Measurements from ENCODE around the gene IFNLR1.

The IFNLR1 gene

DNA sequence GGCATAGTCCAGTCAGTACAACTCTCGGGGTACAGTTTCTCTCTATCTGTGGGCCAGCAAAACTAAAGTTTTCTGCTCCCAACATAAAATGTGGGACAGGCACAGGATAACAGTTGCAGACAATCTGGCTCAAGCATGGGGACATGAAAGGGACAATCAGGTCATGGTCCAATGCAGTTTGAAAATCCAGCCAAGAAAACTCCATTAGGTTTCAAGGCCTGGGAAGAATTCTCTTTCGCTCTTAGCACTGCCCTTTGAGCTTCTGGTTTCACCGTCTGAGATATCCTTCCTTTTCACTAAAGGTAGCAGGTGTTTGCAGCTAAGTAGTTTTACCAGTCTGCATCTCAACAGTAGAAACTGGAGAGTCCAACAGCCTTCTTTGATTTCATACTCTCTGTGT lies 23.1 kb downstream of the IFNLR1 start:
- no peak for DNase-seq (ENCODE audit: low read depth in 2 of 2)
- no peak overlapping the region for H3K4me3 ChIP-seq (replicated peaks in 1 of 2; ENCODE audit: low read depth in 2 of 2, low read length in 2 of 2)
- TF ChIP-seq, protein P1, sequence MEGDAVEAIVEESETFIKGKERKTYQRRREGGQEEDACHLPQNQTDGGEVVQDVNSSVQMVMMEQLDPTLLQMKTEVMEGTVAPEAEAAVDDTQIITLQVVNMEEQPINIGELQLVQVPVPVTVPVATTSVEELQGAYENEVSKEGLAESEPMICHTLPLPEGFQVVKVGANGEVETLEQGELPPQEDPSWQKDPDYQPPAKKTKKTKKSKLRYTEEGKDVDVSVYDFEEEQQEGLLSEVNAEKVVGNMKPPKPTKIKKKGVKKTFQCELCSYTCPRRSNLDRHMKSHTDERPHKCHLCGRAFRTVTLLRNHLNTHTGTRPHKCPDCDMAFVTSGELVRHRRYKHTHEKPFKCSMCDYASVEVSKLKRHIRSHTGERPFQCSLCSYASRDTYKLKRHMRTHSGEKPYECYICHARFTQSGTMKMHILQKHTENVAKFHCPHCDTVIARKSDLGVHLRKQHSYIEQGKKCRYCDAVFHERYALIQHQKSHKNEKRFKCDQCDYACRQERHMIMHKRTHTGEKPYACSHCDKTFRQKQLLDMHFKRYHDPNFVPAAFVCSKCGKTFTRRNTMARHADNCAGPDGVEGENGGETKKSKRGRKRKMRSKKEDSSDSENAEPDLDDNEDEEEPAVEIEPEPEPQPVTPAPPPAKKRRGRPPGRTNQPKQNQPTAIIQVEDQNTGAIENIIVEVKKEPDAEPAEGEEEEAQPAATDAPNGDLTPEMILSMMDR (IDR thresholded peaks at IDR 0.05; ENCODE audit: low read depth, low read length): no peak

DNA sequence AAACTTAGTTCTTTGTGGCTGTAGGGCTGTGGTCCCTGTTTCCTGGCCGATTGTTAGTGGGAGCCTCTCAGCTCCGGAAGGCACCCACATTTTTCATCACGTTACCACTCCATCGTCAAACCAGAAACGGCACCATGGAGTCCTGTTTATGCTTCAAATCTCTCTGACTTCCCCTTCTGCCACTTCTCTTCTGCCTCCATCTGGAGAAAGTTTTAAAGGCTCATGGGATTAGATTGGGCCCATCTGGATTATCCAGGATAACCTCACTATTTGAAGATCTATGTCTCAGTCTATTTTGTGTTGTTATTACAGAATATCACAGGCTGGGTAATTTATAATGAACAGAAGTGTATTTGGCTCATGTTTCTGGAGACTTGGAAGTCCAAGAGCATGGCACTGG lies 24.9 kb downstream of the IFNLR1 start:
- no peak for DNase-seq (ENCODE audit: low read depth in 2 of 2)
- TF ChIP-seq, protein P1 (IDR thresholded peaks at IDR 0.05; ENCODE audit: low read depth, low read length): no peak

DNA sequence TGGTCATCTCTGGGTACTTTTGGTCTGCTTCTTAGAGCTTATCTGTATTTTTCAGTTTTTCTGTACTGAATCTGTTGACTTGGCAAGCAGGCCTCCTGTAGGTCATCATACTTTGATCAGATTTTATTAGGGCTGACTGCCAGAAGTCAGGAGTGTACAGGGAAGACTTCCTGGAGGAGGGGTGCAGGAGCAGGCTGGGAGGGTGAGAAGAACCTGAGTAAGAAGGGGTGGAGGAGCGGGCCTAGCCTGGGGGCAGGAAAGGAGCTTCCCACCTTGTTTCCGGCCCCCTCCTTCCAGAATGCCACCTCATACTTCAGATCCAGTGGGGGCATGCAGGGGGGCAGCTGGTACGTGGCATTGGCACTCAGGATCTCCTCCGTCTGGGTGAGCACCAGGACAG lies 25.8 kb downstream of the IFNLR1 start:
- no peak overlapping the region for H3K4me3 ChIP-seq (replicated peaks in 1 of 2; ENCODE audit: low read depth in 2 of 2, low read length in 2 of 2)
- TF ChIP-seq, protein P1 (IDR thresholded peaks at IDR 0.05; ENCODE audit: low read depth, low read length): no peak
- DNase-seq (ENCODE audit: low read depth in 2 of 2): no peak

More for the DNA sequence above, 24.9 kb downstream of the IFNLR1 start:
- H3K4me3 ChIP-seq (replicated peaks in 1 of 2; ENCODE audit: low read depth in 2 of 2, low read length in 2 of 2): no peak overlapping the region

DNA sequence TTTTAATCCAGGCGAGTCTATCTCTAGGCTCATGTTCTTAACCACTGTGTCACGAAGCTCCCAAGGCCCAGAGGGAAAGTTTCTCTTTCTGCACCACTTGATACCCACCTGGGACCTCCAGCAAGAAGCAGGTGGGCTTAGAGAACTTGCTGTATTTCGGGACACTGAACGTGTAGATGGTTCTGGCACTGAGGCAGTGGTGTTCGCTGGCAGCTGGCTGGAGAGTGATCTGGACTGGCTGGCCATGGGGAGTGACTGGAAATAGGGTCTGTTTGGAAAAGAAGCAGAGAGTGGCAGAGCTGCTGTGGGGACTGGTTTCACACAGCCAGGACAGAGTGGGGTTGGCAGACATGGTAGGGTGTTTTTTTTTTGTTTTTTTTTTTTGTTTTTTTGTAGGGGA lies 27.7 kb downstream of the IFNLR1 start:
- TF ChIP-seq, protein P1 (IDR thresholded peaks at IDR 0.05; ENCODE audit: low read depth, low read length): no peak
- H3K4me3 ChIP-seq (replicated peaks in 1 of 2; ENCODE audit: low read depth in 2 of 2, low read length in 2 of 2): no peak overlapping the region
- DNase-seq (ENCODE audit: low read depth in 2 of 2): no peak

DNA sequence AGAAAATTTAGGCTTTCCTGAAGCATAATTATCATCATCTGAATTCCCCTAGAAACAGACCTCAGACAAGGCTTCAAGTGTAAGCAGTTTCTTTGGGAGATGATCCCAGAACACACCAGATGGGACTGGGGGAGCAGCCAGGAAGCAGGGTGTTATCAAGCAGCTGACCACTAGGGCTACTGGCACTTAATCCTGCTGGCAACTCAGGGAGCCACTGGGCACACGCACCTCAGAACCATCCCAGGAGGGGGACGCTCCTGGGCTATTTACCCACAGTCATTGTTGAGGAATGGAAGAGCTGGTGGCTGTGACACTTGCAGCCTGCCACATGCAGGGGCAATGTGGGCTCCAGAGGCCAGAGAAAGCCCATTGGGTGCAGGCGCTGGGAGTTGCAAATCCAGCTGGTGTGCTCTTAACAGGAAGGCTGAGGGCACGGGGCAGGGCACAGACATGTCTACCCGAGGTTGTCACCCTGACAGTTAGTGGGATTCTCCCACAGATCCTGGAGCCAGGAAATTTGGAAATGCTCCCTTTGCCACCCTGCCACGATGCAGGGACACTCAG lies 29.1 kb downstream of the IFNLR1 start:
- peak in 1 of 2 donors; percentile 21 for DNase-seq (ENCODE audit: low read depth in 2 of 2)
- no peak overlapping the region for H3K4me3 ChIP-seq (replicated peaks in 1 of 2; ENCODE audit: low read depth in 2 of 2, low read length in 2 of 2)
- TF ChIP-seq, protein P1 (IDR thresholded peaks at IDR 0.05; ENCODE audit: low read depth, low read length): peak; percentile 17

DNA sequence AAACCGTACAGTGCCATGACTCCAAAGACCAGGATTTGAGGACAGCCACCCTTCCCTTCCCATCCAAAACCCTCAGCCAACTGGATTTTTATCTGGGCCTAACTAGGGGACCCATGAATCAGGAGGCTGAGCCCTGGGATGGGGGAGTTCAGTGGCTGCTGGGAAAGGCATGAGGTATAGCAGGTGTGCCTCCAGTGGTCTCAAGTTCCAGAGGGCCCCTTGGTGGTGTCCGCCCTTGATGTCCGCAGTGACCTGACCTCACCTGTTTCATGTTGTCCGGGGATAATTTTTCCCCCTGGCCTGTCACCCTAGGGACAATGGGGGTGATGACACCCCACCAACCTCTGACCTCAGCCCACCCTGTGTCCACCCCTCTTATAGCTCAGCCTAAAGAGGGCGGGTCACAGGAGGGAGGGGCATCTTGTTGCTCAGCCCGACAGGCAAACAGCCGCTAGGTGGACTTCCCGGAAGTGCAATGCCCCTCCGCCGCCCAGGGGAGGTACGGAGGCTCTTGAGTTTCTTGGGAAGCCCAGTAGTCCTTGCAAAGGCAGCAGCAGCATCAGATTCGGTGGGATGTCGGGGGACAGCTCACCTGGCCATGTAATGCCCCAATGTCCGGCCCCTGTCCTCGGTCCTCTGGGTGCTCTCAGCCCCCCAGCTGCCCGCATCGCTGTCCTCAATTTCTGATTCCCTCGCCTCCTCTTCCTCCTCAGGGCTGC lies 30.4 kb downstream of the IFNLR1 start:
- no peak overlapping the region for H3K4me3 ChIP-seq (replicated peaks in 1 of 2; ENCODE audit: low read depth in 2 of 2, low read length in 2 of 2)
- DNase-seq (ENCODE audit: low read depth in 2 of 2): no peak
- TF ChIP-seq, protein P1 (IDR thresholded peaks at IDR 0.05; ENCODE audit: low read depth, low read length): no peak

Data from cardiac fibroblast (primary cell).